Right renal pelvis (tissue), 4 donors: ENCODE data around the gene ATP2B1. TPM values are rescaled to one million over a fixed set of nuclear protein-coding genes. Genes with fewer than 3 reads are reported as not detected.
A peak's percentile ranks its signal among the peaks of the same experiment; 100 is the strongest.
"Not testable (repeated sequence)": the region's sequence is repeated elsewhere in the genome, so short reads cannot be mapped to it uniquely, and the experiment has no call there.

Experiments used
- DNase-seq, 4 donors: peaks; one replicate each; pipeline ENCODE4 v3.0.0-alpha.2; 2013; ENCODE audit warnings: low read depth in 4 of 4, low spot score in 3 of 4, missing footprints in 1 of 4
- polyA plus RNA-seq, 4 donors: library from polyadenylated mRNA; unstranded; fragments of 120-200 nt; gene quantifications; one replicate each; pipeline ENCODE4 v1.2.1, GENCODE V29; 2013; ENCODE audit not compliant: insufficient read length in 4 of 4

The ATP2B1 gene
- polyA plus RNA-seq, 4 donors, result 84.8 to 117 (median 105) TPM

DNA sequence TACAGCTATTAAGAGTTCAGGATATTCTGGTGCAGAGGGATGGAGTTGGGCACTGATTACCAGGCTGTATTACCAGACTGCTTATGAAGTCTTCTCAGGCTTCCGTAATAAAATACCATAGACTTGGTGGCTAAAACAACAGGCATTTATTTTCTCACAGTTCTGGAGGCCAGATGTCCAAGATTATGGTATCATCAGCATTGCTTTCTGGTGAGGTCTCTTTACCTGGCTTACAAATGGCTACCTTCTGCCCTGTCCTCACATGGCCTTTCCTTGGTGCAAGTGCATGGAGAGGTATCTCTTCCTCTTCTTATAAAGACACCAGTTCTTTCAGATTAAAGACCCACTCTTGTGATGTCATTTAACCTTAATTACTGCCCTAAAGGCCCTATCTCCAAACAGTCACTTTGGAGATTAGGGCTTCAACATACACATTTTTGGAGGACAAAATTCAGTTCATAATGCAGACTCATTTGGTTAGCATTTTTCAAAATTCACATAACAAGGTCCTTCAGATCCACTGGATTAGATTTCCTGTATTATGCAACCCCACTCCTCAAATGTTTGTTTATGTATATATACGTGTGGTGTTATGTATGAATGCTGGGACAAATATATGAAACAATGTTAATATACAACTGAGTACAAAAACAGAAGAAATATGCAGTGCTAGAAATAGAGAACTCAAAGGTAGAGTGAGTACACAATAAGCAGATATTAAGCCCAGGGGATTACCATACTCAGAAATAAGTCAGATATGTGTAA, 9.3 kb upstream of the ATP2B1 start:
- no peak for DNase-seq

DNA sequence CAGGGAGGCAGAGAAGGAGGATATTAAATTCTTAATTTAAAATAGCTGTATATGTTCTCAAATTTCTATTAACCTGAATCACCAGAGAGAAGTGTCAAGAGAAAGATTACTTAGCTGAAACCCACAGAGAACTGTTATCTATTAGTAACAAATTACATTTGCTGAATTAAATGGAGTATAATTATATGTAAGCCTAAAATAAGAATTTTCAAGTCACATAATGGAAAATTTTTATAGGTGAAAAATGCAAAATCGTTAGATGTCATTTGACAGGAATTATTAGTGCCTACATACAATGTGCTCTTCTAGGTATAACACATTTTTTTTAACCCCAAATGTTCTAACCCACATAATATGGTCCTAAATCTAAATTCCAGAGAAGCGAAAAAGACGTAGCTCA, 4.1 kb upstream of the ATP2B1 start:
- DNase-seq, result no peak

DNA sequence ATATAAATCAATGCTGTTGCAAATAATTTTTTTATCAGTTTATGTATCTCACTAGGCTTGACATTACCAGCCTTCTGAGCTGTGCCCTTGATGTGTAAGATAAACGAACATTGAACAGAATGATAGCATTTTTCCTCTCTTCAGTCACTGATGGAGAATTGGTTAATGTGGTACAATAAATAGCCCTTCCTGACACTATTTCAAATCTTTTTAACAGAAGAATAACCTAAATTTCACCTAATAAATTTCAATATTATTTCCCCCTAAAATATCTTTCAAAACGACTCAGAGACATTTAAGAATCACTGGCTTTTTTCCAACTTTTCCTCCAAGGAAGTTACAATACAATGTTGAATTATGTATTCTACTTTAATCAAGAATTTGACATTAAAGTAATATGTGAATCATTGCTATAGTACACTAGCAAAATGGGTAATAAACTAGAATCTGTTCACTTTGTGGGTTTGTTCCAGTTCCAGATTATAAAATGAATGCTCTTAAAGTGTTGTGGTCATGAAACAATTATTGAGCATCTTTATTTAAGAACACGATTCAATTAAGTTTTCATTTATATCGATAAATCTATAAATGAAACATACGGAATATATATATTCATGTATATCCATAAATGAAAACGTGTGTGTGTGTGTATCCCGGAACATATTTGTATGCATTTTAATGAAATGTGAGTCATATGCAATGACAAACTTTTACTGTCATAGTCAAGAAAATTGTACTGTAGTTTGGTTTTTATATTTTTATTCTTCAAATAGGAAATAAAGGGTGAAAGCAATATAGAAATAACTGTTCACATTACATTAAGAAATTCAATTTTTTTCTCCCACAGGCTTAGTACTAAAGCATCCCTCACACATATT, 2.5 kb upstream of the ATP2B1 start:
- DNase-seq, result no peak

DNA sequence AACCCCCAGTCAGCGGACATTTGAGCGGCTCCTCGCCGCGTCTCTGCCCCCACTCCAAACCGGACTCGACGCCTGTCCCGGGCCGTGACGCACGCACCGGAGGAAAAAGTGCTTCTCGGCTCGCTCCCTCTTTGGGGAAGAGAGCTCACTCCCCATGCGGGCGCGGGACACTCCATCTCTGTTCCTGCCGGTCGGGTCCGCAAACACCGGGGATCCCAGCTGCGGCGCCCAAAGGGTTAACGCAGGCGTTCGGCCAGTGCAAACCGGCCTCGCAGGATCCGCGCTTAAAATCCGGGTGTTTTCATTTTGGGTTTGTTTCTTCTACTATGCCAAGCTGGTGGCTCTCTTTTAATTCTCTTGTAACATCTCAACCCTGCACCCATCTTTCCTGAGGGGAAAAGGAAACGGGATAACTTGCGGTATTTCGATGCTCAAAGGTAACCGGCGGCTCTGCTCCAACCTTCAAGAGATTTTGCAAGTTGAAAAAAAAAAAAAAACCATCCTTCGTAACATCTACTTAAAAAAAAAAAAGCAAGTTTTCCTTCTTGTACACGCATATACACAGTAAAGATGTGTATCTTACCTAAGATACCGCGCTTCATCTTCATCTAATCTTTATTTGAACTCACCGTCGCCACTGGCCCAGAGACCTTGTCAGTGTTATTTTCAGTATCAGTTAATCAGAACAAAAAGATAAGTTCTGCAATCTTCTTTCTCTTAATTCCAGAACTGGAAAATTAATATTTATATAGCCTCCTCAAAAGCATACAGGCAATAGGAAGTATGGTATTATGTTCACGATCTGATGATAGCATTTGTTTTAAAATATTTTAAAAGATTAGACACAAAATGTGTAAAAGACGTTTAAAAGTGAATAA, 1.6 kb upstream of the ATP2B1 start:
- DNase-seq, result peak in 1 of 4 donors; percentile 57

DNA sequence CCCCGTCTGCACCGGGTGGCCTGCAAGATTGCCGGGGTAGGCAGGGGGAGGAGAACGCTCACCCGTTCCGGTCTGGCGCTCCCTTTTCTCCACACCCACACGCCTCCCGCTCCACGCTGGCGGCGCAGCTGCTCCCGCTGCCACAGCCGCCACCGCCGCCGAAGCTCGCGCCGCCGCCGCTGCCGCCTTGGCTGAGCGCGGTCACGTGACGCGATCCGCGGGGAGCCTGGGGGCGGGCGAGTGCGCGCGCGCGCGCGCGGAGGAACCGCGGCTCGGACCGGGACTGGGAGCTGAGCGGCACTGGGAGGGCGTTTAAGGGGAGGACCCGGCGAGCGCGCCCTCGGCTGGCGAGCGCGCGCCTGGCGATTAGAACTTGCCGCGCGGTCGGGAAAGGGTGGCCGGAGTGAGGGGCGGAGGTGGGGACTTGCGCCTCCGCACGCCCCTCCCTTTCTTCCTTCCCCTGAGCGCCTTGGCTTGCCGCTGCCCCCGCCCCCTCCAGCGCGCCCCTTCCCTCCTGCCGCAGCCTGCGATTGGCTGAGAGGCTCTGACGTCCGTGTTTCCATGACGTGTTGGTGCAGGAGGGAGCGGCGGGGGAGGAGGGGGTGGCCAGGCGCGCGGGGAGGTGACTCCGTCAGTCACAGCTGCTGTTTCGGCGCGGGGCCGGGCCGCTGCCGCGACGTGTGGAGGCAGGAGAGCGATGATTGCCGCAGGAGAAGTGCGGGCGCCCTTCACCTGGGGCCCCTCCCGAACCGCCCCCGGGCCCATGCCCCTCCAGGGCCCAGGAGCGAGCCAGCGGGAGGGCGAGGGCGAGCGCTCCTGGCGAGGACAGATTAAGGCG, 738 bp upstream of the ATP2B1 start:
- DNase-seq, result peak; percentile 96 to 99 (median 98)

DNA sequence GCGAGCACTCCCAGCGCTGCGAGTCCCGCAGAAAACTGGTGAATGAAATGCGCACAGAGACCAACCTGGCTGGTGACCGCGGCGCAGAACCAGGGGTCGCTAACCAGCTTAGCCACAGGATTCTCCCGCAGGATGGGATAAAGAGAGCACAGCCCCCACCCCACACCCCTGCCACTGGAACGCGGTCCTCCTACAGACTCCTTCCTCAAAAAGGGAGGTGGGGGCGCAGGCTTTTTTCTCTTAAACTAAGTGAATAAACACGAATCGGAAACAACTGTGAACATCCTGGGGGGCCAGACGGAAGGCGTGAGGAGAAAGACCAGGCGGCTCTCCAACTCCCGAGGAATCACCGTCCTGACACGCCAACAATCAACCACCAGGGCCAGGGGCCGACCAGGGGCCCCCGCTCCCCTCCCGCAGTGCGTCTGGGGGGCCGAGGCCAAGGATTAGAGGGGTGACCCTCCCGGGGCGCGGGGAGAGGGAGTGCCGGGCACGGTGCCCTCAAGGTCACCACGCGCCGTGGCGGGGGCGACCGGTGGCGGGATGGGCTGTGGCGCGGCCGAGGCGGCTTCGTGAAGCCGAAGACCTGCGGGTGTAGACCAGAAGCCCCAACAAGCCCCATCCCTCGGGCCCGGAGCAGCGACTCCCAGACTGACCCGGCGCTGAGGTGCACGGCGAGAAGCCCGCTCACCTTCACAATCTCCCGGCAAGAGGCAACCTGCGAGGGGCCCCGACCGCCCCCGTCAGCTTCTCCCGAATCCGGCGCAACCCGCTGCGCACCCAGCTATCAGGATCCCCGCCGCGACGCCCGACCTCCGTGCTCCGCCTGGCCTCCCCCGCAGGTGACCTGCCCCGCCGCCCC, 704 bp downstream of the ATP2B1 start:
- peak in 1 of 4 donors; percentile 29 for DNase-seq

DNA sequence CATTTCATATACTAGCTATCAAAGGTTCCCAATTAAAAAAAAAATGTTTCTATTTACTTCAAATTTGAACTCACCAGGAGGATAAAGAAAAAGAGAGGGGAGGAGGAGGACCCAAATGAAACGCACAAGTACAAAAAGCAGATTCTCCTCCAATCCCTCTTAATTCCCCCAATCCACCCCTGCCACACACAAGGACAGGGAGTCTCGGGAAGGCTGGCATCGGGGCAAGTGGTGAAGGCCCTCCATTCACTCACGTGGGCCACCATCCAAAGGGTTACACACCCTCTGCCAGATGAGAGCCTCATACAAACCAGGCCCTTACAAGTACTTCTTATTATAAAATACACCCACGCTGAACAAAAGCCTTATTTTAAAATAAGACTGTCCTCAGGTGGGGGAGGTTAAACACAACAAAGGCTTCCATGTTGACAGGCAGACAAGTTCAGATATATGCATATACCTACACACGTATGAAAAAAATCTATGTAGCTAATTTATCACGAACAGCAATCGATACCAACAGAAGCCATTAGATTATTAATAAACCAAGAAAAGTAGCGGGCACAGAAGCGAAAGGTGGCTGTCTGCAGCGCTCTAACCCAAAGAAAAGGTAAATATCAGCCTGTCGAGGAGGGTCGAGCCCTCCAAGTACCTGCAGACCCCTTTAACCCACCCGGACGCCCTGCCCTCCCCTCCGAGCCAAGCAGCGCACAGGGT, 1.5 kb downstream of the ATP2B1 start:
- DNase-seq, result no peak

DNA sequence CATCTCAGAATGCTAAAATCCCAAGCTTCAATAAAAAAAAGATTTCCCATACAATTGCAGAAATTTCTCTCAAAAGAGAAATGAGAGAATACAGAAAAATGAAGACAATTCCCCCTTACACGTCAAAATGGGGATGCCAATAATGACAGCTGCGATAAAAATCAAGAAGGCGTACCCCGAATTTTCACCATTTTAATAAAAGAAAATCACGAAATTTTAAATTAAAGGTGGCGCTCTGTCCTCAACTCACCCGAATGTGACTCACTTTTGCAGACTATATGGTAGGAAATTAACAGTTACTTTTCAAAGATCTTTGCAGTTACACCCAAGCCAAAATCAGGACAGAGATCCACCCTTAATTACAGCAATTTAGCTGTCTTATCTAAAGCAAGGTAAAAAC, 2.1 kb downstream of the ATP2B1 start:
- DNase-seq, result no peak

DNA sequence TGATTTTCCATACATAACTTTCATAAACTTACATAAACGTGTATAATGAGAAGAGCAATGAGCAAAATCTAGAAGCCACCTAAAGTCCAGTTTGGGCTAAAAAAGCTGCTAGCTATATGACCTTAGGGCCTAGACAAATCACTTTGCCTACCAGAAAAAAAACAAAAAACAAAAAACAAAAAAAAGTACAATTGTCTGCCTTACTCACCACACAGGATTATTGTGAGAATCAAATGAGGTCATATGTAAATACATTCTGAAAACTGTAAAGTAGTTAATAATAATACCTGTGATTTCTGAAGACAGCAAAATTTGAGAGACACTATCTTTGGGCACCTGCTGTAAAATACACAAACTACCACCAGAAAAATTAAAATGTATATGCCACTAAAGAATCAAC, 4.2 kb downstream of the ATP2B1 start:
- no peak for DNase-seq

DNA sequence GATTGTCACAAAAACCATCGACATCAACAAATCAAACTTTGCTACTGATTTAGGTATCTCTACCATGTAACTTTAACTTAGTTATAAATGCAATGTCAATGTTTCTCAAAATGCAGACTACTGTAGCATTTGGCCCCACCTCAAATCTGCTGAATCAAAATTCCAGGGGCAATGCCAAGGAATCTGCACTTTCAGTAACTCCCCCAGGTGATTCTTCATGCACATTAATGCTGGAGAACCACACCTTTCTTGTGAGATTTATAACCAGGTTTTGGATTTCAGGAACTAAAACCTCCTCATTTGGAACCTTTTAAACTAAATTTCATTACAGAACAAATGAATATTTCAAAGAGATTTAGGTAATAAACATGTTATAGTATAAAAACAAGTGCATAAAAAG, 4.9 kb downstream of the ATP2B1 start:
- no peak for DNase-seq

DNA sequence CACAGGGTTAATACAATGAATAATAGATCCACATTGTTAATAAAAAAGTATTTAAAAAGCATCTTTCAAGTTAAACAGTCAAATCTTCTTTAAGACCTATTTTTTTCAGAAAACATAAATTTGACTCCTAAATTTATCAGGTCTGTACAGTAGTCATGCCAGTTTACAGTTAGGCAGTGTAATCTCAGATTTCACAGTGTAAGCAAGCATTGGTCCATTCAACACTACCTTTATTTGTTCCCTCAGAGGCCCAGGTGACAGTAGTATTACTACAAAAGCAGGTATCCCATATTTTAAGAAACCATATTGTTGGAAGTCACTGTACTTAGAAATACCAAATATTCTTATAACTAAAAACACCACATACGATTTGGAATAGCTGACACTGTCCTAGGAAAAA, 6.1 kb downstream of the ATP2B1 start:
- DNase-seq, result no peak

DNA sequence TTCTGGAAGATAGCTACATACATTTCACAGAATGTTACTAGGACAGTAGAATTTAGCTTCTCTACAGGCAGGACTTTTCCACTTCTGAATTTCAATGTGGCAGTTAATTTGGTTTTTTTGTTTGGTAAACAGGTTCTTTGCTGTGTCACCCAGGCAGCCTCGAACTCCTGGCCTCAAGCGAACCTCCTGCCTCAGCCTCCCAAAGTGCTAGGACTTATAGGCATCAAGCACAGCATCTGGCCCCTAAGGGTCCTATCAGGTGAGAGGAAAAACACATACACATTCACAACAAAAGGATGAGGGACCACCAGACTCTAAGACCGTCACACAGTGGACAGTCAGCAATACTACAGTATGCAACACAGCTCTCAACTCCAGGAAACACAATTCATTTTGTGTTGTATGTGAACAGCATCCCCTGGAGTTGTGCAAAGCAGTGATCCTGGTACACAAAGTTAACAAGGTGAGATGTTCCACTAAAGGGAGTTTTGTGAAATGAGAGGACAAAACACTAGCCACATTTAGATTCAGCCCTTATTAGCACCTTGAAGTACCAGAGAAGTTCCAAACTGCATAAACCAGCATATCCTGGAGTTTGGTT, 6.9 kb downstream of the ATP2B1 start:
- no peak for DNase-seq

DNA sequence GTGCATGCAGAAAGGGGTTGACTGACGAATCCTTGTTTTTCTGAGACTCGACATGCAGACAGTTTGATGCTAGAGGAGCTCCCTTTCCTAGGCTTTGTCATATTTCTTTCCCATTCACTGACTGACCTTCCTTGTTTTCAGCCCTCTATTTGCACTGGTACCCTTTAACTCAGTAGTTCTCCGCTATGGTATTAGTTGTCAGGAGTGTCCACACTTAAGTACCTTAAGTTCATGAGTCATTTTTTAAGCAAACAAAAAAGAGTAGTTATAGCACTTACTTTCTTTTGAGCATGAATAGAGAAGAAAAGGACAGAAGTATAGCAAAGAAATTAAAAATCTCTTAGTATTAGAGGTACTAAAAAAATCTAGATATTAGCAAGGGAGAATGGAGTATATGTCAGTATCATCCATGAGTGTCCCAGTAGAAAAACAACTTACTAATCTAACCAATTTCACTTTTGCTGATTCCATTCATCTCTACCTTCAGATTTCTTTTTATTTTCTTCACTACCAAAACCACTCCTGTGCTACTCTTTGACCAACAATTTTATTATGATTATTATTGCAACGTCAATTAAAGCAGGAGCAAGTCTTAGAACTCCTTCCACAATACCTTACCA, 8.3 kb downstream of the ATP2B1 start:
- no peak for DNase-seq

DNA sequence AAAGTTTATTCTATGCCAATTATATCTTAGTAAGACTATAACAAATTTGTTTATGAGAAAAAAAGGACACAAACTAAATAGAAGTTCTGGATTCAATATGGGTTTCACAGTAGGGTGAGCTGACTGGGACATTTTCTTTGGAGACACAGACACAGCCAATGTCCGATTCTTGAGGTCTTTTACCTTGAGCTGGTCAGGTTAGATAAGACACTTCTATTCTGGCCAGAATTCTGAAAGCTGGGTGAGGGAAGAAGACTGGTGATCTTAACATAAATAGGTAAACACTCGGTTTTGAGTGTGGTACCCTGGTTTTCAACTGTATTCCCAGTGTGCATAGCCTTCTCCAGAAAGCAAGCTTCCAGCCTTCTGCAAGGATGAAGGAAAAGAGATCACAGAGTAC, 10.0 kb downstream of the ATP2B1 start:
- DNase-seq, result no peak

DNA sequence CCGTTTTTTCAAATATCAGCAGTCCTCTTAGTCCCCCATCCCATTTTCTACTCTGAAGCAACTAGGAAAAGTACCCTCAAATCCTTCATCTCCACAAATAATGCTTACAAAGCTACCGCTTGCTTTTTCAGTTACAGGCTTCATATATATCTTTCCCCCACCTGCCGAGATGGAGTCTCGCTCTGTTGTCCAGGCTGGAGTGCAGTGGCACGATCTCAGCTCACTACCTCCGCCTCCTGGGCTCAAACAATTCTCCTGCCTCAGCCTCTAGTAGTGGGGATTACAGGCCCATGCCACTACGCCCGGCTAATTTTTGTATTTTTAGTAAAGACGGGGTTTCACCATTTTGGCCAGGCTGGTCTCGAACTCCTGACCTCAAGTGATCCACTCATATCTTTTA, 10.9 kb downstream of the ATP2B1 start:
- not testable (repeated sequence) for DNase-seq

DNA sequence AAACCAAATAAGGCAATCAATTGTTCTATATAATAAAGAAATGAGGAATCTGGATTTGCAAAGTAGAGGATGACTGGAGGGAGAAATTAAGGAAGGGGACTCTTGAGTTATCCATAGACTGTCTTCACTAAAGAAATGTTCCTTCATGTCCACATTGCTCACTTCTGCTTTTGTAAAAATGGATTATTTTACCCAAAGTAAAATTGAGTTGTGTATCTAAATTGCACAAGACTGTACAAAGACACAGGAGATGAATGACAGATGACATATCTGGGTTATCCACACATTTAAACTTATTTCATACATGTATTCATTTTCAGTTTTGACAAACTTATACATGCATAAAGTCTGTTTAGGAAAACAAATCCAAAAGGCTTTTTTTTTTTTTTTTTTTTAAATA, 11.3 kb downstream of the ATP2B1 start:
- no peak for DNase-seq

DNA sequence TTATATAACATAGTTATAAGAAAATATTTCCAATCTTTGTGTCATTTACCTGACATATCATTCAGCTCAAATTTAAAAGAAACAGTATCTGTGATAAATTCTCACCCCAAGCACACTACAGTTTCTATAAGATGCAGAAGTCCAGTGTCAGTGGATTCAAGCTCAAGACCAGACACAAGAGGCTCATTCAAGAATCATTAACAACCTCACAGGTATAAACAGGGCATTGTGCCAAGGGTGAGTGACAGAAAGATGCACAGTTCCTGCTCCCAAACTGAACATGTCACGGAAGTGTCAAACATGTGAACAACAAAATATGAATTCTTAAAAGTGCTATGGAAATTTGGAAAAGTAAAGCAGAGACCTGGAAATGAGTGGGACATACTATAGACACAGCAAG, 12.8 kb downstream of the ATP2B1 start:
- DNase-seq, result no peak

DNA sequence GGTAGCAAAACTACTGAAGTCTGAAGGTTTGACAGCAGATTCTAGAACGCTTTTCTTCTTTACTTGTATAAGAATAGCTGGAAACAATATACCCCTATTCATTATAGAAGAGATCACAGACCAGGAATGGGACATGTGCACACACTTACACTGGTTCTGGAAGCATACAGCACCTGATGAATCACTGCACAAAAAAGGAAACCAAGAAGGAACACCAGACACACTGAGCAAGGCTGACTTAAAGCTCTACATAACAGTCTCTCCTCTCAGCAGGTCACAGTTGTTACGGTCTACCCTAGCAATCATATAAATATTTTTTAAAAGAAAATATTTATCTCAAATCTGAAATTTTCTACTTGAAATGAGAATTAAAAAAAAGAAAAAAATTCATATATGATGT, 13.5 kb downstream of the ATP2B1 start:
- DNase-seq, result no peak
